Endodermal cell (in vitro differentiated cells): ENCODE measurements around the gene S1PR3. TPM values are rescaled to one million over a fixed set of nuclear protein-coding genes. Genes with fewer than 3 reads are reported as not detected.
A peak's percentile ranks its signal among the peaks of the same experiment; 100 is the strongest.

ENCODE experiments used
- DNase-seq: peaks from one replicate; pipeline ENCODE4 v3.0.0-alpha.2; 2017
- H3K27ac ChIP-seq: 2 replicates; pipeline ENCODE4 v1.5.1; 2013; ENCODE audit warnings: mild to moderate bottlenecking, low read depth, low read length, moderate library complexity
- H3K27me3 ChIP-seq: 2 replicates; pipeline ENCODE4 v1.6.1; 2013; ENCODE audit warnings: mild to moderate bottlenecking, low read length, moderate library complexity; ENCODE audit not compliant: insufficient read depth, control insufficient read depth, poor library complexity, severe bottlenecking
- H3K36me3 ChIP-seq: 2 replicates; pipeline ENCODE4 v1.7.0; 2013; ENCODE audit warnings: mild to moderate bottlenecking, low read length, moderate library complexity; ENCODE audit not compliant: control insufficient read depth, insufficient read depth
- H3K4me1 ChIP-seq: one replicate; pipeline ENCODE4 v1.7.0; 2013; ENCODE audit warnings: low read length; ENCODE audit not compliant: control insufficient read depth, insufficient read depth
- H3K4me3 ChIP-seq: 2 replicates; pipeline ENCODE4 v1.5.1; 2013; ENCODE audit warnings: mild to moderate bottlenecking, low read length, moderate library complexity
- H3K9ac ChIP-seq: 2 replicates; pipeline ENCODE4 v1.6.1; 2013; ENCODE audit warnings: mild to moderate bottlenecking, low read length, moderate library complexity; ENCODE audit not compliant: poor library complexity, severe bottlenecking; ENCODE audit errors: extremely low read depth
- H3K9me3 ChIP-seq: 2 replicates; pipeline ENCODE4 v1.6.1; 2013; ENCODE audit warnings: mild to moderate bottlenecking, low read length, moderate library complexity; ENCODE audit not compliant: control insufficient read depth
- H3K27ac Mint-ChIP-seq: 2 replicates; pipeline ENCODE4 v1.8.0; 2020; ENCODE audit warnings: mixed read lengths
- H3K27me3 Mint-ChIP-seq: 2 replicates; pipeline ENCODE4 v1.8.0; 2021; ENCODE audit warnings: mild to moderate bottlenecking, mixed read lengths; ENCODE audit not compliant: insufficient read depth
- H3K36me3 Mint-ChIP-seq: 2 replicates; pipeline ENCODE4 v1.8.0; 2020; ENCODE audit warnings: low read depth, mixed read lengths
- H3K4me1 Mint-ChIP-seq: 2 replicates; pipeline ENCODE4 v1.8.0; 2020; ENCODE audit warnings: mixed read lengths
- H3K4me3 Mint-ChIP-seq: 2 replicates; pipeline ENCODE4 v1.8.0; 2020; ENCODE audit warnings: mild to moderate bottlenecking, moderate library complexity, mixed read lengths
- H3K9me3 Mint-ChIP-seq: 2 replicates; pipeline ENCODE4 v1.8.0; 2020; ENCODE audit warnings: mild to moderate bottlenecking, mixed read lengths
- WGBS, 2 experiments: methylation state at CpG; one replicate each; pipeline versions ENCODE4 v1.1.5 to v1.1.7; 2013; ENCODE audit warnings: missing lambda C conversion rate in 2 of 2, mixed read lengths in 1 of 2; ENCODE audit not compliant: insufficient coverage in 1 of 2, insufficient read length in 1 of 2; 5-methylcytosine and 5-hydroxymethylcytosine counted together
- total RNA-seq, 2 donors: library from RNA; stranded (reverse); fragmentation: NEBNext Ultra II Directional in 1 of 2; extraction: Animal tissue kit (Norgen Biotek cat#: 25700) in 1 of 2; gene quantifications; 2 replicates in 1 of 2; 3 replicates in 1 of 2; pipeline ENCODE4 v1.2.1, GENCODE V29; 2021
- TF ChIP-seq, protein P1 (sequence below): fragments of 200-600 bp; sonication (generic); conservative IDR thresholded peaks from 2 replicates; pipeline ENCODE4 v1.5.0; 2021; ENCODE audit warnings: antibody characterized with exemption, mild to moderate bottlenecking

The S1PR3 gene
- total RNA-seq, 2 donors from 2014 or later = 53.6 to 95.2 TPM

DNA sequence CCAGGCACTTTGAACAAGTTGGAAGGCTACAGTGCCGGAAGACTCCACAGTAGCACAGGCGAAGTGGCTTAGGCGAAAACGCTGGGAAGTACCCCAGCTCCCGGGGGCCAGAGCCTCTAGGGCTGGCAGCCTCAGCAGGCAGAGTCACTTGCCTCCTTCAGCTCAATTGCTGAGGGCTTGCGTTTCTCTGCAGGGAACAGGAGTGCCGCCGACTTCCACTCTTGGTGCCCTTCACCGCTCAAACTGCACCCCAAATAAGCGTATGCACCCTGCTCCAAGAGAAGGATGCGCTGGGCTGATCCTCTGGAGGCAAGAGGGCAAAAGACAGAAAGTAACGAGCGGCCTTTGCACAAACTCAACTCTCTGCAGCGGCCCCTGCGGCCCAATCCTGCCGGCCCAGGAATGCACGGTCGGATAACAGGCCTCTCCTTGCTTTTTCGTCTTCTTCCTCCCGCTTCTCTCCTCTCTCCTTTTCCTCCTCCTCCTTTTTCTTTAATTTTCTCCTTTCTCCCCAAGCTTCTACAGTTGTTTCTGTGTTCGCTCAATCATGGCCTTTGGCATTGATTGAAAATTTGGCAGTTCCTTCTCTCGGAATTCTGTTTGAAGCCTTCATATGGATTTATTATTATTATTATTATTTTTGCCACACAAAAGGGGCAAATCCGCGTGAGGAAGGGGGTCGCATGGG is 1.1 kb upstream of the S1PR3 start:
- Histone ChIP-seq H3K9me3 (peaks cover 8% of the 10 kb centered on the region), H3K36me3 (peaks cover 30% of the 10 kb centered on the region), H3K27me3 (no peaks in the 10 kb centered on the region), H3K9ac (peak overlapping the region; percentile 59), H3K27ac (no peak overlapping the region), H3K4me3 (peak overlapping the region; percentile 78), H3K4me1 (peaks cover 11% of the 10 kb centered on the region)
- WGBS, 2 experiments = 31 to 37% methylated on average over 13 to 25 of the region's 25 CpGs
- Mint-ChIP-seq H3K9me3 (peaks cover 2% of the 10 kb centered on the region), H3K36me3 (peaks cover 24% of the 10 kb centered on the region), H3K4me3 (peak overlapping the region; percentile 95), H3K4me1 (peaks cover 32% of the 10 kb centered on the region), H3K27ac (peak overlapping the region; percentile 90), H3K27me3 (peaks cover 10% of the 10 kb centered on the region)
- peak; percentile 83 for DNase-seq
- TF ChIP-seq, protein P1, sequence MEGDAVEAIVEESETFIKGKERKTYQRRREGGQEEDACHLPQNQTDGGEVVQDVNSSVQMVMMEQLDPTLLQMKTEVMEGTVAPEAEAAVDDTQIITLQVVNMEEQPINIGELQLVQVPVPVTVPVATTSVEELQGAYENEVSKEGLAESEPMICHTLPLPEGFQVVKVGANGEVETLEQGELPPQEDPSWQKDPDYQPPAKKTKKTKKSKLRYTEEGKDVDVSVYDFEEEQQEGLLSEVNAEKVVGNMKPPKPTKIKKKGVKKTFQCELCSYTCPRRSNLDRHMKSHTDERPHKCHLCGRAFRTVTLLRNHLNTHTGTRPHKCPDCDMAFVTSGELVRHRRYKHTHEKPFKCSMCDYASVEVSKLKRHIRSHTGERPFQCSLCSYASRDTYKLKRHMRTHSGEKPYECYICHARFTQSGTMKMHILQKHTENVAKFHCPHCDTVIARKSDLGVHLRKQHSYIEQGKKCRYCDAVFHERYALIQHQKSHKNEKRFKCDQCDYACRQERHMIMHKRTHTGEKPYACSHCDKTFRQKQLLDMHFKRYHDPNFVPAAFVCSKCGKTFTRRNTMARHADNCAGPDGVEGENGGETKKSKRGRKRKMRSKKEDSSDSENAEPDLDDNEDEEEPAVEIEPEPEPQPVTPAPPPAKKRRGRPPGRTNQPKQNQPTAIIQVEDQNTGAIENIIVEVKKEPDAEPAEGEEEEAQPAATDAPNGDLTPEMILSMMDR = no peak

DNA sequence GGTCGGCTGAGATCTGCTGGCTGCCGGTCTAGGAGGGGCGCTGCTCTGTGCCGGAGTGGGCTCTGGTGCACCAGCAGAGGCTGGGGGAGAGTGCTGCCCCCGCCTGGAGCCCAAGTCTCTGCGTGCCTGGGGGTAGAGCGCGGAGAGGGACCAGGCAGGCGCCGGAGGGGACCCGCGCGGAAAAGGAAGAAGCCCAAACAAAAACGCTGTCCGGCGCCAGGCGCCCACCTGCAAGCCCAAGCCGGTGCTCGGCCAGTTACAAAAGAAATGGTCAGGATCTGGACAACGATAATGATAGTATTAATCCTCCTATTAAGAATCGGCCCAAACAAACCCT is 571 bp upstream of the S1PR3 start:
- Histone ChIP-seq H3K36me3 (peaks cover 35% of the 10 kb centered on the region), H3K9me3 (peaks cover 8% of the 10 kb centered on the region), H3K27me3 (no peaks in the 10 kb centered on the region), H3K9ac (peak overlapping the region; percentile 59), H3K4me1 (peaks cover 11% of the 10 kb centered on the region), H3K27ac (no peak overlapping the region), H3K4me3 (peak overlapping the region; percentile 78)
- peaks cover 36% of the 10 kb centered on the region for H3K4me1 Mint-ChIP-seq
- TF ChIP-seq, protein P1 = peak; percentile 57
- H3K4me3 Mint-ChIP-seq = peak overlapping the region; percentile 95
- peak overlapping the region; percentile 90 for H3K27ac Mint-ChIP-seq
- H3K9me3 Mint-ChIP-seq = peaks cover 2% of the 10 kb centered on the region
- peaks cover 10% of the 10 kb centered on the region for H3K27me3 Mint-ChIP-seq
- peaks cover 29% of the 10 kb centered on the region for H3K36me3 Mint-ChIP-seq
- 0 to 1% methylated on average over 10 to 21 of the region's 21 CpGs for WGBS, 2 experiments
- DNase-seq = peak; percentile 87

DNA sequence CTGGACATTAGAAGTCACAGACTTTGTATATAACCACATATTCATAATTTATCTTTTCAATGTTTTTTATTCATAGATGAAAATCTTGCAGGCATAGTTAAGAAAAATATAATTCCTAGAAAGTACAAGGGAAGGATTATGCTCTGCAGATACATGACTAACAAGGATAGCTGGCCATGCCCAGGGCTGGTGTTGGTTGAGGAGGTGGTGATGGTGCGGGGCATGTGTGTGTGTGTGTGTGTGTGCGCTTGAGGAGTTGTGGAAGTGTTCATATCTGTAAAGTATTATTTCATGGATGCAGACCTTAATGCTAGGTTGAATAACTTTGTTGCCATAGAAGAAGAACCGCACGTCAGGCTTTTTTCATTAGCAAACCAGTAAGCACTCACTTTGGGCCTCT is 1.3 kb downstream of the S1PR3 start:
- H3K27ac ChIP-seq = no peak overlapping the region
- Mint-ChIP-seq H3K36me3 (peaks cover 48% of the 10 kb centered on the region), H3K4me1 (peaks cover 42% of the 10 kb centered on the region), H3K4me3 (peak overlapping the region; percentile 95), H3K27me3 (peaks cover 7% of the 10 kb centered on the region), H3K27ac (no peak overlapping the region), H3K9me3 (no peaks in the 10 kb centered on the region)
- peak; percentile 30 for DNase-seq
- no peaks in the 10 kb centered on the region for H3K27me3 ChIP-seq
- 66 to 72% methylated on average over 4 of the region's 4 CpGs for WGBS, 2 experiments
- H3K4me1 ChIP-seq = peaks cover 22% of the 10 kb centered on the region
- H3K9ac ChIP-seq = peak overlapping the region; percentile 88
- H3K36me3 ChIP-seq = peaks cover 53% of the 10 kb centered on the region
- peak overlapping the region; percentile 97 for H3K4me3 ChIP-seq
- TF ChIP-seq, protein P1 = no peak
- H3K9me3 ChIP-seq = peaks cover 1% of the 10 kb centered on the region
